Stimulated activated CD4-positive, alpha-beta T cell treated with anti-CD3 and anti-CD28 coated beads, TNF-alpha, amount 100 ng/mL, for 4 hours (primary cell): ENCODE results near the gene RPS5.
"Not testable (repeated sequence)": the region's sequence is repeated elsewhere in the genome, so short reads cannot be mapped to it uniquely, and the experiment has no call there.

Experiments
- DNase-seq, 3 experiments: peaks; one replicate each; pipeline ENCODE4 v3.0.0-alpha.2; 2020; ENCODE audit warnings: low read depth in 3 of 3

Gene RPS5

GRCh38 chr19:58406818-58407657 is 20.0 kb downstream of the RPS5 start:
- DNase-seq: no peak

GRCh38 chr19:58407658-58408151 is 20.6 kb downstream of the RPS5 start:
- no peak for DNase-seq

DNA sequence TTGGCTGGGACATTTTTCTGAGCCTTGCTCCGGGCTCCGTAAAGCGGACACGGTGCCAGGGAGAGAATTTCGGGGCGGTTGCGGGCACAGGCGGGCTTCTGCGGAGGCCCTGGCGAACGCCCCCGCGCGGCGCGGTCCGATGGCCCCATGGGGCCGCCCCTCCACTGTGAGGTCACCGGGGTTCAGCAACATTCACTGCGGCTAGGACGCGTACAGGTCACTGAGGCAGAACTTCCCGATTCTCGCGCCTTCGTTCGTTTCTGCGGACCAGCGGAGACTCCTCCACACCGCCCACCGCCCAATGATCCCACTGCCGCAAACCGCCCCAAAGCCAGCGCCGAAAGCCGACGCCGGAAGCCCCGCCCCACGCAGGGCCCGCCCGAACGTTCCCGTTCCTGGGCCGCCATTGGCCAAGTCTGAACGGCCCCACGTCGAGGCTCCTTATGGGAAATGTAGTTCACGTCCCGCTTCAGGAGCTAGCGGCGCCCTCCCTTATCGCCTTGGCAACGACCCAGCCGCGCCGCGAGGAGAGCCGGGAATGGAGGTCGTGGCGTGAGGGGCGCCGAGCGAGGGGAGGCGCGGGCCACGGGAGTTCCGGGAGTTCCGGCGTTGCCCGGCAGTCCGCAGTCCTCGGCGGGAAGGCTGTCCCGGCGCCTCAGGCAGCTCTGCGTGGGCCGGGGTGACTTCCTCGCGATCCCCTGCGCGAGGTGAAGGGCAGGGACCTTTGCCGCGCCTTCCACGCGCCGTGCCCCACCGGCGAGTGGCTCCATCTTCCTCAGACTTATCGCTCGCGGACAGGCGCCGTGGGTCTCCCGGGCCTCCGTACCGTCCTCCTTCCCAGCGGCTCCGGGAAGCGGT is 21.3 kb downstream of the RPS5 start, which contains the start of gene ZNF584:
TSS of gene ZNF584 (plus strand) at position 498 of the 858 bp plus-strand sequence. CDS start 499 bp downstream, outside the sequence.
- DNase-seq: peak; percentile 90 to 92 (median 90)

GRCh38 chr19:58409010-58409790 is 22.1 kb downstream of the RPS5 start:
- no peak for DNase-seq

DNA sequence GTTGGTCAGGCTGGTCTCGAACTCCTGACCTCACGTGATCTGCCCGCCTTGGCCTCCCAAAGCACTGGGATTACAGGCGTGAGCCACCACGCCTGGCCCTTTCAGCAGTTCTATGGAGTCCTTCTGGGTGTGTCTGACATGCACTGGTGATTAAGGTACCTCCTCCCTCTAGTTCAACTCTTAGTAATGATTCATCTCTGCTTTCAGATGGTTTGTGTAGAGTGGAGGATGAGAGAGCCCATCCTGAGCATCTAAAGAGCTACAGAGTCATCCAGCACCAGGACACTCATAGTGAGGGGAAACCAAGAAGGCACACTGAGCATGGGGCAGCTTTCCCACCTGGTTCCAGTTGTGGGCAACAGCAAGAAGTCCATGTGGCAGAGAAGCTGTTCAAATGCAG is 29.5 kb downstream of the RPS5 start:
- DNase-seq: no peak

DNA sequence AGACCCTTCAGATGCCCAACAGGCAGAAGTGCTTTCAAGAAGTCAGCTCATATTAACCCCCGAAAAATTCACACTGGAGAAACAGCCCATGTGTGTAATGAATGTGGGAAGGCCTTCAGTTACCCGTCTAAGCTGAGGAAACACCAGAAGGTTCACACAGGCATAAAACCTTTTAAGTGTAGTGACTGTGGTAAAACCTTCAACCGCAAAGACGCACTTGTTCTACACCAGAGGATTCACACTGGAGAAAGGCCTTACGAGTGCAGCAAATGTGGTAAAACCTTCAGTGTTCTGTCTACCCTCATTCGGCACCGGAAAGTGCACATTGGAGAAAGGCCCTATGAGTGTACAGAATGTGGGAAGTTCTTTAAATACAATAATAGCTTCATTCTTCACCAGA is 30.0 kb downstream of the RPS5 start:
- no peak for DNase-seq

DNA sequence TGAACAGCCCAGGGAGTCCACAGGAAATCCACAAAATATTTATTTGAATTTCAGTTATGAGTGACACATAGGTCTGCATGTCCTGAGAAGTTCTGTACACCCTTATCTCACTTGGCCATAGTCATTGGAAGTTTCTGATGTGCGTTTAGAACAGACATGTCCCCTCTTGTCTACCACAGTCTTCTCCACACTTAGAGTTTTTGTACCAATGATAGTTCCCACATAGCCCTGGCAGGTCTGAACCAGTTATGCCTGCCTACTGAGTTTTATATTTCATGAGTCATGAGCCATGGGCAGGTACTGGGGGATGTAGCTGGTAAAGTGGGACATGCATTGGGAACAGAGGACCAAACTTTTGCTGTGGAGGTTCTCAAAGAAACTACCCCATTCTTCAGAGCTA is 41.5 kb downstream of the RPS5 start:
- no peak for DNase-seq

DNA sequence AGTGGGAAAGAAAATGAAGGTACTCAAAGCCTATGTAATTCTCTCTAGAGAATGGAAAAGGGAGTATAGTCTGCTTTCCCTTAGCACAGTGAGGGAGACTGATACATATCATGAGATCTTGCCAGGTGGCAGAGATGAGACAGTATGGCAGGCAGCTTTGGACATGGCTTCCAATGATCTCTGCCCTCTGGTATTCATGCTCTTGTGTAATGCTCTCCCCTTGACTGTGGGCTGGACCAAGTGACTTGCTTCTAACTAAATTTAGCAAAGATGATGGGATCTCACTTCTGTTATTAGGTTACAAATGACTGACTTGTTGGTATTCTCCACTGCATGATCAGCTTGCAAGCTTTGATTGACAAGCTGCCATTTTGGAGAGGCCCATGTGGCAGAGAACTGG is 42.7 kb downstream of the RPS5 start:
- no peak for DNase-seq

- DNase-seq: no peak
Observed at GRCh38 chr19:58434217-58434616, 47.1 kb downstream of the RPS5 start.

- peak; percentile 67 to 91 (median 85) for DNase-seq
Observed at GRCh38 chr19:58439576-58440554, 52.8 kb downstream of the RPS5 start, which contains the start of gene ZNF132. Gene ZNF132 (minus strand): TSS chr19:58440153. CDS start chr19:58439821, 332 bp downstream.

- no peak for DNase-seq
Observed at GRCh38 chr19:58440556-58440955, 53.5 kb downstream of the RPS5 start.

DNA sequence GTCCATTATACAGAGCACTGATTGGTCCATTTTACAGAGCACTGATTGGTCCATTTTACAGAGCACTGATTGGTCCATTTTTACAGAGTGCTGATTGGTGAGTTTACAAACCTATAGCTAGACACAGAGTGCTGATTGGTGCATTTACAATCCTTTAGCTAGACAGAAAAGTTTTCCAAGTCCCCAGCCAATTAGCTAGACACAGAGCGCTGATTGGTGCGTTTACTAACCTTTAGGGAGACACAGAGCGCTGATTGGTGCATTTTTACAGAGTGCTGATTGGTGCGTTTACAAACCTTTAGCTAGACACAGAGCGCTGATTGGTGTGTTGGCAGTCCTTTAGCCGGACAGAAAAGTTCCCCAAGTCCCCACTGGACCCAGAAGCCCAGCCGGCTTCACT is 55.9 kb downstream of the RPS5 start:
- DNase-seq: not testable (repeated sequence)
